Suppressor macrophage treated with lipopolysaccharide for 1 hour (primary cell): ENCODE measurements around the gene DPEP2.
A peak's percentile ranks its signal among the peaks of the same experiment; 100 is the strongest.
"Not testable (repeated sequence)": the region's sequence is repeated elsewhere in the genome, so short reads cannot be mapped to it uniquely, and the experiment has no call there.

ENCODE experiments used
- DNase-seq, 3 donors: peaks; one replicate each; pipeline ENCODE4 v3.0.0-alpha.2; 2020 to 2022

DPEP2 gene

GRCh38 chr16:67998779-67999688, at the start of gene DPEP2:
DPEP2 (minus strand) TSS chr16:67999484; CDS start chr16:67993212, 6,272 bp downstream.
- DNase-seq = peak; percentile 80 to 84 (median 84)

GRCh38 chr16:68047987-68048386, 48.7 kb upstream of the DPEP2 start:
- DNase-seq = no peak

- DNase-seq = no peak
These were observed 46.8 kb upstream of the DPEP2 start for GRCh38 chr16:68046106-68046505.

DNA sequence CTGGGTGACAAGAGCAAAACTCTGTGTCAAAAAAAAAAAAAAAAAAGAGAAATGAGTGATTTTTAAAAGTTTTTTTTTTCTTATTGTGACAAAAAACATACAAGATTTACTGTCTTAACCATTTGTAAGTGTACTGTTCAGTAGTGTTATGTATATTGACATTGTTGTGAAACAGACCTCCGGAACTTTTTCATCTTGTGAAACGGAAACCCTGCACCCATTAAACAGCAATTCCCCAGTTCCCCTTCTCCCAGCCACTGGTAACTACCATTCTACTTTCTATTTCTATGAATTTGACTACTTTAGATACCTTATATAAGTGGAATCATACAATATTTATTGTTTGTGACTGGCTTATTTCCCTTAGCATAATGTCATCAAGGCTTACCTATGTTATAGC, 42.5 kb upstream of the DPEP2 start:
- peak; percentile 65 to 77 (median 76) for DNase-seq

GRCh38 chr16:68040506-68041288, 41.4 kb upstream of the DPEP2 start:
- peak; percentile 74 to 87 (median 80) for DNase-seq

GRCh38 chr16:68037841-68038597, 38.7 kb upstream of the DPEP2 start:
- peak in 2 of 3 donors; percentile 7 to 44 for DNase-seq

DNA sequence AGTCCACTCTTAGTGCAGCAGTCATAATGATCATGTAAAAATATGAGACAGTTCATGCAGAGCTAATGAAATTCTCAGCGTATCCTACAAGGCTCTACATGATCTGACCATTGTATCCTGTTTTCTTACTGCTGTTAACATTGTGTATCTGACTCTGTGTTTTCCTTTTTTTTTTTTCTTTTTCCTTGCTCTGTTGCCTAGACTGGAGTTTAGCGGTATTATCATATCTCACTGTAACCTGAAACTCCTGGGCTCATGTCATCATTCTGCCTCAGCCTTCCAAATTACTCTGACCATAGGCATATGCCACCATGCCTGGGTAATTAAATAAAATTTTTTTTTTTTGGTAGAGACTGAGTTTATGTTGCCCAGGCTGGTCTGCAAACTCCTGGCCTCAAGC, 35.9 kb upstream of the DPEP2 start:
- DNase-seq = no peak

GRCh38 chr16:68033101-68033500, 33.8 kb upstream of the DPEP2 start:
- DNase-seq = no peak

DNA sequence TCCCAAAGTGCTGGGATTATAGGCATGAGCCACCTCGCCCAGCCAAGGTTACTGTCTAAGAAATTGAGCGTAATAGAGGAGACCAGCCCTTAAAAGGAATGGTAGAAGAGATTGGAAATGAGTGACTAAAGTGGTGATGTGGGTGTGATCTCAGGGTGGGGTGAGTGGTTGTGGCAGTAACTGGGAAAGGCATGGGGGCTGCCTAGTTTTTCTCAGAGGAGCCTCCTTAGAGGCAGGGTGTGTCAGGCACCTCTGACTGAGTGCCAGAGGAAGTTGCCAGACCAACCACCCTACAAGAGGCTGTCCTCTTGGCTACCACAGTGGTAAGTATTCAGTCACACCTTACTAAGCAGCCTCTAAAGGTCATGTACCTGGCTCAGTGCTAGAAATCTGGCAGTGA, 32.7 kb upstream of the DPEP2 start:
- DNase-seq = no peak

- DNase-seq = not testable (repeated sequence)
These were observed 30.8 kb upstream of the DPEP2 start for GRCh38 chr16:68030108-68030507.

- DNase-seq = no peak
These were observed 29.7 kb upstream of the DPEP2 start for GRCh38 chr16:68028996-68029395.

- peak; percentile 96 to 97 (median 96) for DNase-seq
These were observed 23.6 kb upstream of the DPEP2 start, which contains the start of the genes DDX28 and DUS2 for GRCh38 chr16:68022728-68023537. DDX28 (minus strand) TSS chr16:68023232; CDS start chr16:68023202, 30 bp downstream. DUS2 (plus strand) TSS chr16:68023284; CDS start chr16:68038024, 14,740 bp downstream.

GRCh38 chr16:68022278-68022727, 23.0 kb upstream of the DPEP2 start:
- no peak for DNase-seq

DNA sequence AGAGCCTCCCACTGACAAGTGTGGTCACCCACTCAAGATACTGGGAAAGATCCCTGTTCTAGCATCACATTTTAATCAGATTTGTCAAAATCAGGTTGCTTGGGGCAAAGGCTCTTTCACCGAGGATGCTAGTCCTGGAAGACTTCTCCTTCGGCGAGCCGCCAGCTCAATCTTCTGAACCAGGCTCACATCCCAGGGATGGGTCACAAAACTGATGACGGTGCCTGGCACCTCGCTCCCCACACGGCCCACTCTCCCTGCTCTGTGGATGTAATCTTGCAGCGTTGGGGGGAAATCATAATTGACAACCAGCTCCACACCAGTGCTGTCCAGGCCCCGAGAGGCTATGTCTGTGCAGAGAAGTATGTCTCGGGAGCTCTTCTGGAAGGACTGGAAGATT, 22.2 kb upstream of the DPEP2 start:
- DNase-seq = no peak

- no peak for DNase-seq
These were observed 19.9 kb upstream of the DPEP2 start for GRCh38 chr16:68019167-68019680.

DNA sequence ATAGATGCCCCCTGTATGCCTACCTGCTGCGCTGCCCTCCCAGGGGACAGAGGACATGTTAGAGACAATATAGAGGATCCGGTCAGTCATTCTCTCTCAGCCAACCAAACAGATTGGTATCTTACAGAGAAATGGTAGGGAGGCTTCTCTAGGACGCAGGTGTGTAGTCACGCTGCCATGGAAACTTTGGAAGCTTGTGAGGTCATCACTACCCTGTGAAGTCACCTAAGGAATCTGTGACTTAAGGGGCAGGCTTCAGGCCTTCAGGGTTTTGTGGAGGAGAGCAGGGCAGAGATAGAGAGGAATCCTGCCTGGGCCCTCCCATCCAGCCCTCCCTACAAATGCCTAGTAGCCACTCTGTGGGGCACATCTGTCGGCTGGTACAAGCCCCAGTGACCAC, 16.4 kb upstream of the DPEP2 start, which contains the start of gene DPEP2NB:
TSS of gene DPEP2NB (minus strand) at position 231 of the 400 bp plus-strand sequence. CDS start at position 90, 141 bp downstream.
- DNase-seq = no peak

GRCh38 chr16:68013440-68013839, 14.2 kb upstream of the DPEP2 start:
- no peak for DNase-seq

- not testable (repeated sequence) for DNase-seq
These were observed 10.6 kb upstream of the DPEP2 start for GRCh38 chr16:68009872-68010271.

- no peak for DNase-seq
These were observed 10.0 kb upstream of the DPEP2 start for GRCh38 chr16:68009157-68009735.

DNA sequence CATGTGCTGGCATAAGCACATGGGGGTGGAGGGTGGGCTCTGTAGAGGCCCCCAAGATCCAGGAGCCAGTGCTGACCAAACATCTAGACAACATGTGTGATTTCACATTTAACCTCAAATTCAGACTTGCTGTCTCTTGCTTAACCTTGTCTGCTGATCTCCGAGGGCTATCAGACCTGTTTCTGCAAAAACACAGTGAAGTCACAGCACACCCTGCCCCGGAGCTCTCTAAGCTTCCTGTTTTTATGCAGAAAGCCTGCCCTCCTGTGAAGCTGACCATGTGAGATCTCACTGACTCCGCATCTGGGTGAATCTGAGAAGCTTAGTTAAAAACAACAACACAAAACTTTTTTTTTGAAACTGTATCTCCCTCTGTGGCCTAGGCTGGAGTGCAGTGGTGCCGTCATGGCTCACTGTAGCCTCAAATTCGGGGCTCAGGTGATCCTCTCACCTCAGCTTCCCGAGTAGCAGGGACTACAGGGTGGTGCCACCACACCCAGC, 6.6 kb upstream of the DPEP2 start:
- DNase-seq = peak; percentile 84 to 87 (median 85)

DNA sequence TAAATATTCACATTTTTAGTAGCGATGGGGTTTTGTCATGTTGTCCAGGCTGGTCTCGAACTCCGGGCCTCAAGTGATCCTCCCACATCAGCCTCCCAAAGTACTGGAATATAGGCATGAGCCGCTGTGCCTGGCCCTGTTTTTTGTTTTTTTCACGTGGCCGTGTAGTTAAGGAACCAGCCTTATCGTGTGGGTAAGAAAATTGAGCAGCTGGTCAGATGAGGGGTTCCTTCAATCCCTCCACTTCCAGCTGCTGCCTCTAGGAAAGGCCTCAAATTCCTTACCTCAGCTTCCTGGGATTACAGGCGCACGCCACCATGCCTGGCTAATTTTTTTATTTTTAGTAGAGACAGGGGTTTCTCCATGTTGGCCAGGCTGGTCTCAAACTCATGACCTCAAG, 5.9 kb upstream of the DPEP2 start:
- DNase-seq = no peak
